Aorta (tissue), 5 donors: Measurements from ENCODE around the gene CRTC1. TPM values are rescaled to one million over a fixed set of nuclear protein-coding genes. Genes with fewer than 3 reads are reported as not detected.
"Not testable (repeated sequence)": the region's sequence is repeated elsewhere in the genome, so short reads cannot be mapped to it uniquely, and the experiment has no call there.

ENCODE experiments used
- ATAC-seq: fragments of 200-7000 bp; cut with Tn5 transposase; one replicate; pipeline ENCODE4 v1.9.1; 2022; ENCODE audit warnings: moderate library complexity; ENCODE audit not compliant: low FRiP score
- DNase-seq, 2 donors: peaks; one replicate each; pipeline ENCODE4 v3.0.0-alpha.2; 2020
- H3K27ac ChIP-seq, 2 donors: one replicate each; pipeline ENCODE4 v1.5.1; 2013; ENCODE audit warnings: low read length in 2 of 2, mild to moderate bottlenecking in 2 of 2, moderate library complexity in 2 of 2, control low read depth in 1 of 2, inconsistent platforms in 1 of 2, low read depth in 1 of 2
- H3K27me3 ChIP-seq, 2 donors: one replicate each; pipeline ENCODE4 v1.6.1; 2013; ENCODE audit warnings: control low read depth in 1 of 2, low read length in 1 of 2, mild to moderate bottlenecking in 1 of 2, moderate library complexity in 1 of 2; ENCODE audit not compliant: insufficient read depth in 2 of 2, control insufficient read depth in 1 of 2
- H3K36me3 ChIP-seq, 2 donors: one replicate each; pipeline ENCODE4 v1.6.1; 2013; ENCODE audit warnings: control low read depth in 1 of 2, low read length in 1 of 2, mild to moderate bottlenecking in 1 of 2; ENCODE audit not compliant: insufficient read depth in 2 of 2, control insufficient read depth in 1 of 2
- H3K4me1 ChIP-seq, 2 donors: one replicate each; pipeline ENCODE4 v1.6.1; 2013; ENCODE audit warnings: low read length in 2 of 2, control low read depth in 1 of 2, mild to moderate bottlenecking in 1 of 2, moderate library complexity in 1 of 2; ENCODE audit not compliant: insufficient read depth in 2 of 2, control insufficient read depth in 1 of 2
- H3K4me3 ChIP-seq, 2 donors: one replicate each; pipeline ENCODE4 v1.5.1; 2013; ENCODE audit warnings: low read length in 2 of 2, control low read depth in 1 of 2, mild to moderate bottlenecking in 1 of 2
- H3K9me3 ChIP-seq: one replicate; pipeline ENCODE4 v1.6.1; 2013; ENCODE audit warnings: mild to moderate bottlenecking, low read length; ENCODE audit not compliant: control insufficient read depth
- WGBS, 2 donors: extraction: QIAGEN DNeasy Blood & Tissue Kit; methylation state at CpG; one replicate each; pipeline ENCODE4 v1.1.7; 2013; 5-methylcytosine and 5-hydroxymethylcytosine counted together
- intact Hi-C, 2 donors: fragments of 100-400 bp; cut with DNase I; formaldehyde crosslinking; loops; one replicate each; pipeline versions ENCODE4 v1.14.2 to v1.15.0; 2022
- polyA plus RNA-seq, 2 donors: library from polyadenylated mRNA; stranded (reverse); fragments of 200-250 nt; gene quantifications; one replicate each; pipeline ENCODE4 v1.2.3, GENCODE V29; 2013
- total RNA-seq, 2 donors: library from RNA; stranded (reverse); fragmentation: NEBNext Ultra II Directional; extraction: Animal tissue kit (Norgen Biotek cat#: 25700); gene quantifications; one replicate each; pipeline ENCODE4 v1.2.1, GENCODE V29; 2021
- donor health status: healthy with polysubstance abuse.
- donor health status: Bipolar disorder and iron deficiency.
- donor health status: DM: no; HTN: no; CAD: no.
- donor health status: DM: no; HTN: no; CAD: no.
- donor health status: DM: yes; HTN: yes; CAD: no.

CRTC1 gene
- total and polyA plus RNA-seq, 4 donors, result 3.6 to 16.5 (median 10.7) TPM

DNA sequence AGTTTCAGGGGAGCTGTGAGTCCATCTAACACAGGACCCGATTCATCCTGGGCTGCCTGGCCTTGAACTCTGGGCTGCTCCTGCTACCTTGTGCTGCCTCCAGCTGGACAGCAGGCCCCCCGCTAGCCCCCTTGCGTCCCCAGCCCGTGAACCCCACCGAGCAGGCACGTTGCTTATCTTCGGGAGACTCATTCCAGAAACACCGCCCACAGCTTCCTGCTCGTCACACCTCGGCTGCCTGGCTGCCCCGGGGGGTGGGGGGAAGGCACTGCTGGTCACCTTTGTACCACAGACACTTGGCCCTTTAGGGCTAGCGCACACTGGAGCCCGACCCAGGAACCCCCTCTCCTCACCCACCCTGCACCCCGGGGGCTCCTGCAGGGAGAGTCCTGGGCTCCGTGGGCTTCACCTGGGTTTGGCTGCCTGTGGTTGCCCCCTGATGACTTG lies 48.1 kb downstream of the CRTC1 start:
- WGBS, 2 donors, result 73 to 78% methylated on average over 15 of the region's 15 CpGs
- no peaks in the 10 kb centered on the region for H3K4me1 ChIP-seq
- H3K27ac ChIP-seq, result no peak overlapping the region
- no peak for ATAC-seq
- intact Hi-C loops, result no loop called here
- H3K4me3 ChIP-seq, result no peak overlapping the region
- no peaks in the 10 kb centered on the region for H3K27me3 ChIP-seq
- DNase-seq, result no peak
- H3K36me3 ChIP-seq, result no peaks in the 10 kb centered on the region
- H3K9me3 ChIP-seq, result no peaks in the 10 kb centered on the region

DNA sequence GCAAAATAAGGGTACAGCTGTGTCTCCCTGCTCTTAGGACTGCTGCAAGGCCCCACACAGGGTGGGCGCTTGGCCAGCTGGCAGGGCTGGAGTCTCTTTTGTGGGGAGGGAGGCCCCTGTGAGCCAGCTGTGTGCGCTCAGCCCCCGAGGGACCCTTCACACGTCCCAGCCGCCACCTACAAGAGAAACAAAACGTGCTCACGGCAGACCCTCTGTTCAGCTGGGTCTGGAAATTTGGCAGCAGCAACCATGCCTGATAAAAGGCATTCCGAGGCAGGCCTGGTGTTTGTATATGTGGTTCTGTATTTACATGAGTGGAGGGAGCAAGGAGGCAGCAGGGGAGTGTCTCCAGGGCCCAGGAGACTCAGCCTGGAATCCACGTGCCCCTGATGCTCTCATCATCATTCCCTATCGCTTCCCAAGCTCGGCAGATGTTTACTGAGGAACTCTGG lies 49.7 kb downstream of the CRTC1 start:
- Histone ChIP-seq H3K36me3 (no peaks in the 10 kb centered on the region), H3K4me1 (no peaks in the 10 kb centered on the region), H3K27me3 (no peaks in the 10 kb centered on the region), H3K27ac (no peak overlapping the region), H3K4me3 (no peak overlapping the region), H3K9me3 (no peaks in the 10 kb centered on the region)
- intact Hi-C loops, result no loop called here
- ATAC-seq (no peak), DNase-seq (no peak)
- WGBS, 2 donors, result 15 to 21% methylated on average over 11 of the region's 11 CpGs

DNA sequence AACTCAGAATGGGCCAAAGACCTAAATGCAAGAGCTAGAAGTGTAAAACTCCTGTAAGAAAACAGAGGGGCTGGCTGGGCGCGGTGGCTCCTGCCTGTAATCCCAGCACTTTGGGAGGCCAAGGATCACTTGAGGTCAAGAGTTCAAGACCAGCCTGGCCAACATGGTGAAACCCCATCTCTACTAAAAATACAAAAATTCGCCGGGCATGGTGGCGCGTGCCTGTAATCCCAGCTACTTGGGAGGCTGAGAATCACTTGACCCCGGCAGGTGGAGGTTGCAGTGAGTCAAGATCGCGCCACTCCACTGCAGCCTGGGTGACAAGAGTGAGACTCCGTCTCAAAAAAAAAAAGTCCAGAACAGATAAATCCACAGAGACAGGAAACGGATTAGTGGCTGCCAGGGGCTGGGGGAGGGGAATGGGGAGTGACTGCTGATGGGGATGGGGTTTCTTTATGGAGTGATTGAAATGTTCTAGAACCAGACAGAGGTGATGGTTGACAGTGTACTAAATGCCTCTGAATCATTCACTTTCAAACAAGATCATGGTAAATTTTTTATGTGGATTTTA lies 50.4 kb downstream of the CRTC1 start:
- intact Hi-C loops, H3K9me3 ChIP-seq, H3K4me3 ChIP-seq, H3K36me3 ChIP-seq, DNase-seq, H3K27me3 ChIP-seq, H3K4me1 ChIP-seq, H3K27ac ChIP-seq, ATAC-seq: not testable (repeated sequence)
- 90 to 94% methylated on average over 11 of the region's 11 CpGs for WGBS, 2 donors

DNA sequence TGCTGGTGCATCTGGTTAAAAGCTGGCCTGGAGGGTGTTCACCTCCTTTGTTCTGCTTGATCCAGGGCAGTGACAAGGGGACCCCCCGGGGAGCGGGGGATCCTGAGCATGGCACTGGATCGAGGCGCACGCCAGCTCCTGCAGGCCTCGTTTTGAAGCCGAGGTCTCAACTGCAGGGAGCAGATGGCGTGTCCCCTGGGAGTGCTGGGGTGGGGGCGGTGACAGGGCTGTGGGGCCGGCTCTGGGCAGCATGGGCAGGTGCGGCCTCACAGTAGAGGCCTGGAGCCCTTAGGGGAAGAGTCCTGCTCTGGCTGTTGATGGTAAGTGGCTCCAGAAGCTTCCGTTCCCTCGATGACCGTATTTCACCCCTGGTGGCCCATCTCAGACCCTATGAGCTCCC lies 51.8 kb downstream of the CRTC1 start:
- no peaks in the 10 kb centered on the region for H3K36me3 ChIP-seq
- no peaks in the 10 kb centered on the region for H3K27me3 ChIP-seq
- ATAC-seq (no peak), DNase-seq (no peak)
- WGBS, 2 donors, result 84 to 86% methylated on average over 13 to 14 of the region's 14 CpGs
- H3K9me3 ChIP-seq, result no peaks in the 10 kb centered on the region
- no peak overlapping the region for H3K27ac ChIP-seq
- no peaks in the 10 kb centered on the region for H3K4me1 ChIP-seq
- no peak overlapping the region for H3K4me3 ChIP-seq
- intact Hi-C loops, result no loop called here

DNA sequence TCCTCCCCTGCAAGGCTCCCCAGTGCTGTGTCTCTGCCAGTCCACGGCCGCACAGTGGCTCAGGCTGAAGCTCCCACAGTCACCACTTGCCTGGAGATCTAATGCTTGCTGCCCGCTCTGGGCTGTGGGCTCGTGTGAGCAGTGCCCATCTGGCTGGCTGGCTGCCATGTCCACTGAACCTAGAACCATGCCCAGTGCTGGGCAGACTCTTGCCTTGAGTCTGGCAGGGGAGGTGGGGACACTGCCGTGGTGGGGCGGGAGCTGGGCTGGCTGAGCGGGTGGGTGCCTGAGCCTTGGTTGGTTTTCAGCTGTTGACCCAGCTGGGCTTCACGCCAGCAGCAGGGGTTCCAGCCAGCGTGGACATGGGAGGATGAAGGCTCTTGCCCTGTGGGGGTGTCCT lies 52.3 kb downstream of the CRTC1 start:
- no peak overlapping the region for H3K27ac ChIP-seq
- ATAC-seq (no peak), DNase-seq (no peak)
- no peaks in the 10 kb centered on the region for H3K4me1 ChIP-seq
- H3K9me3 ChIP-seq, result no peaks in the 10 kb centered on the region
- H3K4me3 ChIP-seq, result no peak overlapping the region
- H3K36me3 ChIP-seq, result no peaks in the 10 kb centered on the region
- intact Hi-C loops, result no loop called here
- H3K27me3 ChIP-seq, result no peaks in the 10 kb centered on the region
- 47 to 53% methylated on average over 9 of the region's 9 CpGs for WGBS, 2 donors

DNA sequence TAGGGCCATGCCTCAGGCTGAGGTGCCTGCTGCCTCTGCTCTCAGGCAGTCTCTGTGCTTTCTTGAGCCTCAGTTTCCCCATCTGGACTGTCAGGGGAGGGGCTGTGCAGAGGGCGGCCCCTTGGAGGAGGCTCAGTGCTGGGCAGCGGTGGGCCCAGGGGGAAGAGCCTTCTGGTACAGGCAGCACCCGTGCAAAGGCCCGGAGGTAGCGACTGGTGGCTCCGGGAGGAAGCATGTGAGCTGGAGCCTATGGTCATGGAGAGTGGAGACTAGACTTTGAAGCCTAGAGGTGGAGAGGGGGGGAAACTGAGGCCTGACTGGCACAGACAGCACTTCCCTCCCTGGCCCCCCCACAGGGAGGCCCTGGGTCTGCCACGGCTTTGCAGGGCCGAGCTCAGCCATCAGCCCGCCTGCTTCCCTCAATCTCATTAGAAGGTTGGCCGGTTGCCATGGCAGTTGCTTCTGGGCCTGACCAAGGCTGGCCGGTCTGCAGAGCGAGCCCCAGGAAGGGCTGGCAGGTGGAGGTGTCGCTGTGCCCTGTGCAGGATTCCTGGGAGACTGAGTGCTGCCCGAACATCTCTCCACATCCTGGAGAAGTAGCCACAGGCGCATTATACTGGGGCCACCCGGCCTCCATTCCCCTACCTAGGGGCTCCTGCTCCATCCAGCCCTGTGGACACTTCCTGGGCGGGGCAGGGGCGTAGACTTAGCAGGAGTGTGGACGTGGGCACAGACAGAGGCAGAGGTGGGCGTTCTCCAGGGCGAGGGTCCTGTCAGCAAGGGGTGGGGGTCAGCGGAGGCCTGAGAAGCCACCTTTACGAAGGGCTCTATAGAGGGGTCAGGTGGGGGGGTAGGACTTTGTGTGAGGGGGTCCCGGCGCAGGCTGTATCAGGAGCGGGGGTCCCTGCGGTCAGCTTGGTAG lies 53.2 kb downstream of the CRTC1 start:
- intact Hi-C loops, result no loop called here
- H3K27ac ChIP-seq, result no peak overlapping the region
- no peak overlapping the region for H3K4me3 ChIP-seq
- DNase-seq (no peak), ATAC-seq (no peak)
- no peaks in the 10 kb centered on the region for H3K36me3 ChIP-seq
- H3K9me3 ChIP-seq, result no peaks in the 10 kb centered on the region
- H3K27me3 ChIP-seq, result no peaks in the 10 kb centered on the region
- 86 to 88% methylated on average over 27 of the region's 27 CpGs for WGBS, 2 donors
- no peaks in the 10 kb centered on the region for H3K4me1 ChIP-seq

DNA sequence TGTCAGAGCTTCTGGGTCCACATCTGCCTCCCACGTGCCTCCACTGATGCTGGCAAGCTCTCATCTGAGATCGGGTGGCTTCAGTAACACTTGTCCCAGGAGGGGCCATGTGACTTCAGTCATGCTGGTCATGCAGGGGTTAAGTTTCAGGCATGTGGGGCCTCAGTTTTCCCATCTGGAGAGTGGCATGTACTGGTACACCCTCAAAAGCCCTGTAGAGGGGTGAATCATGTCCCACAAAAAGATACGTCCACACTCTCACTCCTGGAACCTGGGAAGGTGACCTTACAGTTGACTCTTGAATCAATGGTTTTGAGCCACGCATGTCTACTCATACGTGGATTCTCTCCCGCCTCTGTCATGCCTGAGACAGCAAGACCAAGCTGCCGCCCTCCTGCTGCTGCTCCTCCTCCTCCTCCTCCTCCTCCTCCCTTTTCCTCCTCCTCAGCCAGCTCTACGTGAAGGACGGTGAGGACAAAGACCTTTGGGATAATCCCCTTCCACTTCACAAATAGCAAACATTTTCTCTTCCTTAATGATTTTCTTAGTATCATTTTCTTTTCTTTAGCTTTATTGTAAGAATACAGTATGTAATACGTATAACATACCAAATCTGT lies 54.0 kb downstream of the CRTC1 start:
- 80 to 83% methylated on average over 10 of the region's 10 CpGs for WGBS, 2 donors
- intact Hi-C loops, result no loop called here
- no peak overlapping the region for H3K4me3 ChIP-seq
- no peaks in the 10 kb centered on the region for H3K9me3 ChIP-seq
- H3K36me3 ChIP-seq, result no peaks in the 10 kb centered on the region
- ATAC-seq, result no peak
- H3K4me1 ChIP-seq, result no peaks in the 10 kb centered on the region
- DNase-seq, result no peak
- no peak overlapping the region for H3K27ac ChIP-seq
- no peaks in the 10 kb centered on the region for H3K27me3 ChIP-seq

DNA sequence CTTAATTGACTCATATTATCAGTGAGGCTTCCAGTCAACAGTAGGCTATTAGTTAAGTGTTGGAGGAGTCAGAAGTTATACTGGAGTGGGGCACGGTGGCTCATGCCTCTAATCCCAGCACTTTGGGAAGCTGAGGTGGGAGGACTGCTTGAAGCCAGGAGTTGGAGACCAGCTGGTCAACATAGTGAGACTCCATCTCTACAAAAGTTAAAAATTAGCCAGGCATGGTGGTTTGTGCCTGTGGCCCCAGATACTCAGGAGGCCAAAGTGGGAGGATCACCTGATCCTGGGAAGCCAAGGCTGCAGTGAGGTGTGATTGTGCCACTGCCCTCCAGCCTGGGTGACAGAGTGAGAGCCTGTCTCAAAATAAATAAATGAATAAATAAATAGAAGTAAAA lies 54.5 kb downstream of the CRTC1 start:
- 90 to 93% methylated on average over 1 of the region's 1 CpG for WGBS, 2 donors
- DNase-seq, result no peak
- ATAC-seq, result no peak
- no peak overlapping the region for H3K27ac ChIP-seq
- no peak overlapping the region for H3K4me3 ChIP-seq
- intact Hi-C loops, result no loop called here
- H3K4me1 ChIP-seq, result no peaks in the 10 kb centered on the region
- no peaks in the 10 kb centered on the region for H3K9me3 ChIP-seq
- no peaks in the 10 kb centered on the region for H3K36me3 ChIP-seq
- no peaks in the 10 kb centered on the region for H3K27me3 ChIP-seq
